ENCODE data around the gene WWTR1.

WWTR1 gene

DNA sequence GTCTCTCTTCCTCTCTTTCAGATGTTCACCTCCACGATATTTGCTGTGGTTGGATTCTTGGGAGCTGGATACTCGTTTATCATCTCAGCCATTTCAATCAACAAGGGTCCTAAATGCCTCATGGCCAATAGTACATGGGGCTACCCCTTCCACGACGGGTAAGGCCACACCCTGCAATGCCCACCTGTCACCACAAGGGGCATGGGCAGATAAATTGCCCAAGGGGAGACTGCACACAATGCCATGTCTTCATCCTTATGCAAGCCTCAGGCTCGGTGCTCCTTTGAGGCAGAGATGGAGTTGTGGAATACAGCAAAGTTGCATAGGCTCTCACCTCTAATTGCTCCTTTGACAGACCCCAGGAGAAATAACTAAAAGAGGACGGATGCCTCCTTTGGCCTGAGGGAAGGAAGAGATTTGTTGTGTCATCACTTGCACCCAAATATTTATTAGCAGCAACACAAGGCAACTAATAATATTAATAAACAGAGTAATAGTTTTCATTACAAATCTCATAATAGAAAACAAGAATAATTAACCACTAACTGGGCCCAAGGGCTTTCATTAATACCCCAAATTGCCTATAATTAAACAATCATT lies 170.1 kb downstream of the WWTR1 start:
- Histone ChIP-seq H3K9me3 (no peaks in the 10 kb centered on the region), H3K27ac (no peak overlapping the region), H3K4me3 (ENCODE audit: low read depth in 1 of 2, low read length in 1 of 2) (no peak overlapping the region), H3K27me3 (peaks cover 12% of the 10 kb centered on the region), H3K36me3 (no peaks in the 10 kb centered on the region), H3K4me1 (ENCODE audit: control insufficient read depth in 1 of 2, insufficient read depth in 1 of 2, low read depth in 1 of 2, low read length in 1 of 2) (no peaks in the 10 kb centered on the region)
- peak; percentile 74 for TF ChIP-seq CTCF (IDR thresholded peaks at IDR 0.05)

DNA sequence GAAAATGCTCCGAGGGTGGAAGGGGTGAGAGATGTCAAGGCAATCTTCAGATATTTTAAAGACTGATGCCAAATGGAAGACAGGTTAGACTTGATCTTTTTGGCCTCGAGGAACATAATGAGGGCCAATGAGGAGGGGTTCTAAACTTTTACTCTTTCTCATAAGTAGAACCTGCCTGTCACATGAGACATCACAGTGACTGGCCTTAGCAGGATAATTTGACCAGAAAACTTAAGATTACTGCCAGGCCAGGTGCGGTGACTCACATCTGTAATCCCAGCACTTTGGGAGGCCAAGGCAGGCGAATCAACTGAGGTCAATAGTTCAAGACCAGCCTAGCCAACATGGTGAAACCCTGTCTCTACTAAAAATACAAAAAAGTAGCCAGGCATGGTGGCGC lies 171.1 kb downstream of the WWTR1 start:
- no peak for TF ChIP-seq CTCF (IDR thresholded peaks at IDR 0.05)
- Histone ChIP-seq H3K9me3 (no peaks in the 10 kb centered on the region), H3K27me3 (peaks cover 3% of the 10 kb centered on the region), H3K27ac (no peak overlapping the region), H3K36me3 (no peaks in the 10 kb centered on the region), H3K4me1 (ENCODE audit: control insufficient read depth in 1 of 2, insufficient read depth in 1 of 2, low read depth in 1 of 2, low read length in 1 of 2) (no peaks in the 10 kb centered on the region), H3K4me3 (ENCODE audit: low read depth in 1 of 2, low read length in 1 of 2) (no peak overlapping the region)

DNA sequence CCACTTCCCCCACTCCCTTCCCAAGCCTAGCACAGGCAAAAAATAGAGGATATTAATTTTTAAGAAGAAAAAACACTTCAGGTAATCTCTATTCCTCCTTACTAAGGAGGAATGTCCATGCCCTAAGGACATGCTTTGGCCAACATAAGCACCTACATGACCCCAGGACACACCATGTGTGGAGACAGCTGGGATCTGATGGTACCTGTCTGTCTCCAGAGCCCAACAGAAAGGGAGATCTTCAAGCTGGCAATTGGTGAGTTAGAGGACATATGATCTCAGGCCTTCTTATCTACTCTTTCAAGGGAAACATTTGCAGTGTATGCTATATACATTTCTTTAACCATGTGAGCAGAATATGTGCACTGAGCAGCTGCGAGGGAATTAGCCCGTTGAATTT lies 176.3 kb downstream of the WWTR1 start:
- TF ChIP-seq CTCF (IDR thresholded peaks at IDR 0.05), result no peak
- Histone ChIP-seq H3K9me3 (no peaks in the 10 kb centered on the region), H3K27ac (peak overlapping the region; percentile 56), H3K4me3 (ENCODE audit: low read depth in 1 of 2, low read length in 1 of 2) (no peak overlapping the region), H3K4me1 (ENCODE audit: control insufficient read depth in 1 of 2, insufficient read depth in 1 of 2, low read depth in 1 of 2, low read length in 1 of 2) (peaks cover 21 to 24% of the 10 kb centered on the region in 2 experiments), H3K36me3 (no peaks in the 10 kb centered on the region), H3K27me3 (no peaks in the 10 kb centered on the region)

GRCh38 chr3:149481056-149481455 lies 176.8 kb downstream of the WWTR1 start:
- Histone ChIP-seq H3K27ac (peak overlapping the region; percentile 56), H3K36me3 (no peaks in the 10 kb centered on the region), H3K4me3 (ENCODE audit: low read depth in 1 of 2, low read length in 1 of 2) (no peak overlapping the region), H3K4me1 (ENCODE audit: control insufficient read depth in 1 of 2, insufficient read depth in 1 of 2, low read depth in 1 of 2, low read length in 1 of 2) (peaks cover 25 to 28% of the 10 kb centered on the region in 2 experiments), H3K27me3 (no peaks in the 10 kb centered on the region), H3K9me3 (no peaks in the 10 kb centered on the region)
- TF ChIP-seq CTCF (IDR thresholded peaks at IDR 0.05), result no peak

DNA sequence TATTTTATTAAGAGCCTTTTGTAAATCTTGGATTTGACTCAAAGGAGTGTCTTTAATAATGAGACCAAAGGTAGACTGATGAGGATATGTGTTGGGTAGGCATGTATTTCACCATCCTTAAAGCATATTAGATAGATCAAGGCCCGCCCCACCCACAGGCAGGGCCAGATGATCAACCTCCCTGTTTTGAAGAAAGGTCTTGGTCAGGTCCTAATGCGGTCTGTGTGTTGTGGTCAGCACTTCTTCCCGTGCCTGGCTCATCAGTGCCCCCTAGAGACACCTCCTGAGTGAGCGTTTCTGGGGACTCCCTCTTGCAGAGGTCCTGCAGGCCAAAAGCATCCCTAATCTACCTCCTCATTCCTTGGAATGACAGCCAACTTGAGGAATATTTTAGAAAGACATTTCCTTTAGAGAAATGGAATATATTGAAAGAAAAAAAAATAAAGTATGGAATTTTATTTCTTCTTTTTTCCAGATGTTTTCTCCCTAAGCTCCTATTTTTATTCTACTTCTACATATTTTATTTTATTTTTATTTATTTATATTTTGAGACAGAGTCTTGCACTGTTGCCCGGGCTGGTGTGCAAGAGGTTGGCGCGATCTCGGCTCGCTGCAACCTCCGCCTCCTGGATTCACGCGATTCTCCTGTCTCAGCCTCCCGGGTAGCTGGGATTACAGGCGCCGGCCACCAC lies 177.4 kb downstream of the WWTR1 start:
- H3K27ac ChIP-seq, result peak overlapping the region; percentile 56
- no peaks in the 10 kb centered on the region for H3K36me3 ChIP-seq
- H3K27me3 ChIP-seq, result no peaks in the 10 kb centered on the region
- TF ChIP-seq CTCF (IDR thresholded peaks at IDR 0.05), result peak; percentile 82
- H3K4me3 ChIP-seq (ENCODE audit: low read depth in 1 of 2, low read length in 1 of 2), result no peak overlapping the region
- H3K4me1 ChIP-seq (ENCODE audit: control insufficient read depth in 1 of 2, insufficient read depth in 1 of 2, low read depth in 1 of 2, low read length in 1 of 2), result peaks cover 31 to 34% of the 10 kb centered on the region in 2 experiments
- no peaks in the 10 kb centered on the region for H3K9me3 ChIP-seq
